OCI-LY1 (cell line): Measurements from ENCODE around the gene OGFOD3.
A peak's percentile ranks its signal among the peaks of the same experiment; 100 is the strongest.

Experiments
- H2AFZ ChIP-seq: fragments of 200-600 bp; sonication (generic), shearing (Covaris generic); 2 replicates; pipeline ENCODE4 v1.6.0; 2014; ENCODE audit warnings: antibody characterized with exemption, mild to moderate bottlenecking, low read length
- H3F3A ChIP-seq: fragments of 200-600 bp; sonication (generic), shearing (Covaris generic); 2 replicates; pipeline ENCODE4 v1.6.0; 2014; ENCODE audit warnings: mild to moderate bottlenecking, antibody characterized with exemption, low read length, moderate library complexity; ENCODE audit not compliant: insufficient read depth
- H3K27ac ChIP-seq: fragments of 200-600 bp; sonication (generic); 2 replicates; pipeline ENCODE4 v1.5.1; 2014; ENCODE audit warnings: low read length, mixed run types, mild to moderate bottlenecking, low read depth; ENCODE audit not compliant: poor library complexity, severe bottlenecking
- H3K27me3 ChIP-seq: fragments of 200-600 bp; sonication (generic); 2 replicates; pipeline ENCODE4 v1.6.0; 2014; ENCODE audit warnings: antibody characterized with exemption, mild to moderate bottlenecking, low read length, moderate library complexity; ENCODE audit not compliant: insufficient read depth
- H3K36me3 ChIP-seq: fragments of 200-600 bp; sonication (generic); 2 replicates; pipeline ENCODE4 v1.6.1; 2014; ENCODE audit warnings: mild to moderate bottlenecking, antibody characterized with exemption, low read length, moderate library complexity, mixed read lengths; ENCODE audit not compliant: insufficient read depth
- H3K4me1 ChIP-seq: fragments of 200-600 bp; sonication (generic); 2 replicates; pipeline ENCODE4 v1.5.1; 2014; ENCODE audit warnings: mild to moderate bottlenecking, low read length, moderate library complexity; ENCODE audit not compliant: insufficient read depth, severe bottlenecking
- H3K4me2 ChIP-seq: fragments of 200-600 bp; sonication (generic), shearing (Covaris generic); 2 replicates; pipeline ENCODE4 v1.6.1; 2014; ENCODE audit warnings: low read length
- H3K4me3 ChIP-seq: fragments of 200-600 bp; sonication (generic); 2 replicates; pipeline ENCODE4 v1.5.1; 2014; ENCODE audit warnings: low read length, low read depth, mild to moderate bottlenecking, mixed read lengths; ENCODE audit not compliant: poor library complexity, severe bottlenecking
- H3K79me2 ChIP-seq: fragments of 200-600 bp; shearing (Covaris generic); 2 replicates; pipeline ENCODE4 v1.6.1; 2016; ENCODE audit warnings: mixed run types, low read length, mixed read lengths; ENCODE audit not compliant: insufficient read depth
- H3K9ac ChIP-seq: fragments of 200-600 bp; sonication (generic), shearing (Covaris generic); 2 replicates; pipeline ENCODE4 v1.6.1; 2014; ENCODE audit warnings: mild to moderate bottlenecking, low read length, mixed read lengths
- H3K9me2 ChIP-seq: fragments of 200-600 bp; sonication (generic), shearing (Covaris generic); 2 replicates; pipeline ENCODE4 v1.6.1; 2014; ENCODE audit warnings: low read depth, mild to moderate bottlenecking, low read length, mixed read lengths
- H3K9me3 ChIP-seq: fragments of 200-600 bp; shearing (Covaris generic); 2 replicates; pipeline ENCODE4 v1.6.1; 2014; ENCODE audit warnings: low read length, mixed read lengths
- H4K20me1 ChIP-seq: fragments of 200-600 bp; sonication (generic), shearing (Covaris generic); 2 replicates; pipeline ENCODE4 v1.6.0; 2016; ENCODE audit warnings: mild to moderate bottlenecking, low read length; ENCODE audit not compliant: insufficient read depth
- CTCF ChIP-seq: fragments of 200-600 bp; sonication (generic), shearing (Covaris generic); IDR thresholded peaks from 2 replicates; pipeline ENCODE4 v1.5.1; 2017; ENCODE audit warnings: mild to moderate bottlenecking, antibody characterized with exemption, low read length, moderate library complexity, mixed read lengths
- EZH2 ChIP-seq: fragments of 200-600 bp; sonication (generic), shearing (Covaris generic); IDR thresholded peaks from 2 replicates; pipeline ENCODE4 v1.8.0; 2017; ENCODE audit warnings: borderline replicate concordance, mixed run types, mild to moderate bottlenecking, antibody characterized with exemption, low read length, moderate library complexity, mixed read lengths

OGFOD3 gene

GRCh38 chr17:82447876-82448275 is 29.5 kb upstream of the OGFOD3 start:
- H4K20me1 ChIP-seq, result no peaks in the 10 kb centered on the region
- no peak overlapping the region for H3K9ac ChIP-seq
- H3K4me1 ChIP-seq, result peaks cover 49% of the 10 kb centered on the region
- H3K4me3 ChIP-seq, result peak overlapping the region; percentile 7
- peaks cover 9% of the 10 kb centered on the region; the same call in 1 of the 2 replicates for H3F3A ChIP-seq
- peaks cover 11% of the 10 kb centered on the region for H3K79me2 ChIP-seq
- TF ChIP-seq CTCF, result no peak
- no peak for TF ChIP-seq EZH2
- H3K4me2 ChIP-seq, result peak overlapping the region; percentile 28; the same call in 1 of the 2 replicates
- H3K36me3 ChIP-seq, result peaks cover 56% of the 10 kb centered on the region
- no peaks in the 10 kb centered on the region for H3K27me3 ChIP-seq
- peaks cover 7% of the 10 kb centered on the region; the same call in 1 of the 2 replicates for H3K9me3 ChIP-seq
- no peaks in the 10 kb centered on the region for H3K9me2 ChIP-seq
- peak overlapping the region; percentile 61 for H3K27ac ChIP-seq
- H2AFZ ChIP-seq, result no peak overlapping the region

GRCh38 chr17:82446649-82447048 is 28.3 kb upstream of the OGFOD3 start:
- TF ChIP-seq EZH2 (no peak), CTCF (no peak)
- H3K79me2 ChIP-seq, result peaks cover 11% of the 10 kb centered on the region

GRCh38 chr17:82446124-82446523 is 27.7 kb upstream of the OGFOD3 start:
- TF ChIP-seq EZH2, result no peak
- Histone ChIP-seq H3K9me2 (no peaks in the 10 kb centered on the region), H3K4me2 (peak overlapping the region; percentile 14; the same call in 1 of the 2 replicates), H4K20me1 (no peaks in the 10 kb centered on the region), H3F3A (peaks cover 18% of the 10 kb centered on the region), H3K27me3 (no peaks in the 10 kb centered on the region), H3K9ac (no peak overlapping the region), H2AFZ (no peak overlapping the region), H3K4me1 (peaks cover 63% of the 10 kb centered on the region), H3K9me3 (no peaks in the 10 kb centered on the region), H3K4me3 (no peak overlapping the region), H3K79me2 (peaks cover 11% of the 10 kb centered on the region), H3K27ac (peak overlapping the region; percentile 33), H3K36me3 (peaks cover 68% of the 10 kb centered on the region)

More at GRCh38 chr17:82446649-82447048, 28.3 kb upstream of the OGFOD3 start:
- no peak overlapping the region for H3K4me3 ChIP-seq
- no peaks in the 10 kb centered on the region for H3K9me3 ChIP-seq
- peaks cover 68% of the 10 kb centered on the region for H3K36me3 ChIP-seq
- no peak overlapping the region for H3K4me2 ChIP-seq
- no peak overlapping the region for H2AFZ ChIP-seq
- H3K27me3 ChIP-seq, result no peaks in the 10 kb centered on the region
- peaks cover 14% of the 10 kb centered on the region for H3F3A ChIP-seq
- H3K27ac ChIP-seq, result no peak overlapping the region
- H3K9me2 ChIP-seq, result no peaks in the 10 kb centered on the region
- no peak overlapping the region for H3K9ac ChIP-seq
- no peaks in the 10 kb centered on the region for H4K20me1 ChIP-seq
- H3K4me1 ChIP-seq, result peaks cover 61% of the 10 kb centered on the region

GRCh38 chr17:82445542-82445941 is 27.2 kb upstream of the OGFOD3 start:
- H3K79me2 ChIP-seq, result peaks cover 11% of the 10 kb centered on the region
- no peaks in the 10 kb centered on the region for H4K20me1 ChIP-seq
- no peaks in the 10 kb centered on the region for H3K27me3 ChIP-seq
- no peaks in the 10 kb centered on the region for H3K9me2 ChIP-seq
- peaks cover 65% of the 10 kb centered on the region for H3K4me1 ChIP-seq
- no peak overlapping the region for H2AFZ ChIP-seq
- H3K4me3 ChIP-seq, result no peak overlapping the region
- H3K9me3 ChIP-seq, result no peaks in the 10 kb centered on the region
- peak overlapping the region; percentile 33 for H3K27ac ChIP-seq
- H3K36me3 ChIP-seq, result peaks cover 68% of the 10 kb centered on the region
- TF ChIP-seq CTCF (no peak), EZH2 (no peak)
- peak overlapping the region; percentile 14; the same call in 1 of the 2 replicates for H3K4me2 ChIP-seq
- peaks cover 18% of the 10 kb centered on the region for H3F3A ChIP-seq
- H3K9ac ChIP-seq, result no peak overlapping the region; the same call in 1 of the 2 replicates
